Measurements from ENCODE around the gene RAI14.
"Not testable (repeated sequence)": the region's sequence is repeated elsewhere in the genome, so short reads cannot be mapped to it uniquely, and the experiment has no call there.

The RAI14 gene

GRCh38 chr5:34699155-34700077 lies 43.3 kb downstream of the RAI14 start:
- DNase-seq (ENCODE audit: low read depth) = no peak

DNA sequence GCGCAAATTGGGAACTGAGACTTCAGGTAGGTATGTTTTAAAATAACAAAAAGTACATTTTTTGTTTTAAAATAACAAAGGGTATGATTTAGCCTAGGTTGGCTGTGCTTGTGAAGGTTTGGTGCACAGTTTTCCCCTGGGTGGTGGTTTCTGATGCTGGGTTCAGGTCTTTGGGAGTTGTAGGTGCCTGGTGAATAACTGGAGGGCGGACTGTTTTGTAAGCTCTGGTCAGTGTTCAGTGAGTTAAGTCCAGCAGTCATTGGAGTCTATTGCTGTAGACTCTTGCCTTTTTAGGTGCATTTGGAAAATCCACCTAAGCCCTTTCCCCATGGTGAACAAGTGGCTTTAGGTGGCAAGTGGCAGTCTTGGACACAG lies 43.9 kb downstream of the RAI14 start:
- DNase-seq (ENCODE audit: low read depth) = no peak

DNA sequence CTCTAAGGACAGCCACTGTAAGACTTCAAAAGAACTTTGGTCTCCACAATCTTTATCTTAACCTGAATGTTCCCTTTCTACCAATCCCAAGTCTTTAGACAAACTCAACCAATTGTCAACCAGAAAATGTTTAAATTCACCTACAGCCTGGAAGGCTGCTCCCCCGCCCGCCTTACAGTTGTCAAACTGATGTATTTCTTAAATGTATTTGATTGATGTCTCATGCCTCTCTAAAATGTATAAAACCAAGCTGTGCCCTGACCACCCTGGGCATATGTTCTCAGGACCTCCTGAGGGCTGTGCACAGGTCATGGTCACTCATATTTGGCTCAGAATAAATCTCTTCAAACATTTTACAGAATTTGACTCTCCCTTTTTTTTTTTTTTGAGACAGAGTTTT lies 45.3 kb downstream of the RAI14 start:
- DNase-seq (ENCODE audit: low read depth) = not testable (repeated sequence)

- no peak for DNase-seq (ENCODE audit: low read depth)
These were observed 47.9 kb downstream of the RAI14 start for GRCh38 chr5:34703767-34704713.

- no peak for DNase-seq (ENCODE audit: low read depth)
These were observed 50.0 kb downstream of the RAI14 start for GRCh38 chr5:34706084-34706483.

DNA sequence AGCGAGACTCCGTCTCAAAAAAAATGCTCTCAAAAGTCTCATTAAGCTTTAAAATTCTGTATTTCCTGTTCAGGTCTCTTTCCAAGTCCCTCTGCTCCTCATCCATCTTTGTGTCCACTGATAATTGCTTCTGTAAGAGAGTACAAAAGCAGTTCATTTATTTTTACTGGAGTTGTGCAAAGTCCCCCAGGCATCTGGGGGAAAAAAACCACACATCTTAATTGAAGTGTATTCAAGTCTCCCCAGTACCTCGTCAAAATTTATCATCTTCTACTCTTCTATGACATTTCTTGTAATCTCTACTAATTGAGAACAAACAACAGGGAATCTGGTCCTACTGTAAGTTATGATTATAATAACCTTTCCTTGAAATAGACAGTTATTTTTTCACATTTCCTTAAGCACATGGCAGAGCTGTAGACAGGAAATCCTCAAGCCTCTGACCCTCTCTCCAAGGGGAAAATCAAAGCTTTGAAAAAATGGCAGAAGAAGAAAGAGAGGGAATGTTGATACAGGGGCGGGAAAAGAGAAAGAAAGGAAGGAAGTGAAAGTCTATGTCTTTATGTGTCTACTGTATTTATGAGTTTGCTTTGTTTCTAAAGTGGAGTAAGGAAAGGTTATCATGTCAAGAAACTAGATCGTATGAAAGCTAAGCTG lies 51.5 kb downstream of the RAI14 start:
- no peak for DNase-seq (ENCODE audit: low read depth)

GRCh38 chr5:34708777-34709176 lies 52.6 kb downstream of the RAI14 start:
- DNase-seq (ENCODE audit: low read depth) = no peak

GRCh38 chr5:34709861-34710673 lies 53.9 kb downstream of the RAI14 start:
- DNase-seq (ENCODE audit: low read depth) = no peak

- DNase-seq (ENCODE audit: low read depth) = no peak
These were observed 56.4 kb downstream of the RAI14 start for GRCh38 chr5:34712565-34712964.

- DNase-seq (ENCODE audit: low read depth) = no peak
These were observed 59.6 kb downstream of the RAI14 start for GRCh38 chr5:34715711-34716110.

GRCh38 chr5:34716986-34717385 lies 60.9 kb downstream of the RAI14 start:
- no peak for DNase-seq (ENCODE audit: low read depth)

DNA sequence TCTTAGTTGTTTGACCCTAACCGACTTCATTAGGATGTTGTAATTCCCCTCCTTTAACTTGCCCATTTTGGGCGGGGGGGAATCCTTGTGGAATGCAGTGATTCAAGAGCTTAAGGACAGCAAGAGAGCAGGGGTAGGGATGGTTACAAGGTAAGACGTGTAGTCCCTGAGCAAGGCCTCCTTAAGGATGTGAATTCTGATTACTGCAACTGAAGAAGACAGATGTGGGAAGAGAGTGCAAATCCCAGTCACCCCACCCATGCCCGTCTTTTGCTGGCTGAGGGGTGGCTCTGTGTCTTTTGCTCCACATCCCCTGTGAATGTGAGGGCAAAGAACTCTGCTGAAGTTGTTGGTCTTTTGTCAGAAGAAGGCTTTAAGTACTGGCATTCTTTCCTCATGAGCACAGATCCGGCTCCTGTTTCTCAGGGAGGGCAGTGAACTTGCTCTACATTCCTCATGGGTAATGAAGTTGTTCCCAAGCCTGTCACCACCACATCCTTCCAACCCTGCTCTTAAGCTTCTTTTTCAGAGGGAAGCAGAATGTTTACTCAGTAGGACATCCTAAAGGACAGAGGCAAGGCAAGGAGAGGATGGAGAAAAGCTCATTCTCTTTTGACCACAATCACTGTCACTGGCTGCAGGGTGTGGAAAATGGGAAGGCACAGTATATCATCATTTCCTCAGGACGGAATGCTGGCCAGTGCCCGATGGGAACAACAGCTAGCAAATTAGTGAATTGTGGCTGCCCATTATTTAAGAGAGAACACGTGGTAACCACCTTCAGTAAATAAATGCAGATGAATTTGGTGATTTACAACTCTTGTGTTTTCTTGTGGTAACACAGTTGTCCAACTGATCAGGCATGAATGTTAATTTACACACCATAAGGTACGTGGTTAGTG lies 61.5 kb downstream of the RAI14 start:
- no peak for DNase-seq (ENCODE audit: low read depth)

- no peak for DNase-seq (ENCODE audit: low read depth)
These were observed 62.4 kb downstream of the RAI14 start for GRCh38 chr5:34718516-34718915.

DNA sequence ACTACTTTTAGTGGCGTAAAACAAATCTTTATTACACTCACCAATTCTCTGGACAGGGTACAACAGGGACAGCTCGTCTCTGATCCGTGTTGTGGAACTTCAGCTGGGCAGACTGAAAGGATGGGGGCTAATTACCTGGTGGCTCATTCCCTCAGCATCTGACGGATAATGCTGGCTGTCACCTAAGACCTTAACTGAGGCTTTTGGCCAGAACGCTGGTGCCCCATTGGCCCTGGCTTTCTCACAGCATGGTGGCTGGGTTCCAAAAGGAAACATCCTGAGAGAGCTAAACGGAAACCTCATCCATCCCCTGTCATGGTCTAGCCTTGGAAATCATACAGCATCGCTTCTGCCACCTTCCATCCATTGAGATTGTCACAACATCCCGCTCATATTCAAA lies 62.9 kb downstream of the RAI14 start:
- no peak for DNase-seq (ENCODE audit: low read depth)

DNA sequence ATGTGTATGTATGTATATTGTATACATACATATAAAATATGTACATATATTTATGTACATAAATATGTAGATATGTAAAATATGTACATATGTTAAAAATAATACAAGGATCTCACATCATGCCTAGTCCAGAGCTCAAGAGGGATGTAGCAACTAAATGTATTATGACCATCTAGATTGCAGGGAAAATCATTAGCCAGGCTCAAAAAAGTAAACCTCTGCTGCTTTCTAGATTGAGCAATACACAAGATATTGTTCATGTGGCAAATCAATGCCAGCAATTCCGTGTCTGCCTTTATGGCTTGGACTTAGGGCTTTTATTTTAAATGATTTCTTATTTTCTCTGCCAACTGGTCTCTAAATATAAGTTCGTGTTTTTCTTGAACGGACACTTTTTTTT lies 65.2 kb downstream of the RAI14 start:
- DNase-seq (ENCODE audit: low read depth) = no peak

- no peak for DNase-seq (ENCODE audit: low read depth)
These were observed 66.1 kb downstream of the RAI14 start for GRCh38 chr5:34722183-34722582.

DNA sequence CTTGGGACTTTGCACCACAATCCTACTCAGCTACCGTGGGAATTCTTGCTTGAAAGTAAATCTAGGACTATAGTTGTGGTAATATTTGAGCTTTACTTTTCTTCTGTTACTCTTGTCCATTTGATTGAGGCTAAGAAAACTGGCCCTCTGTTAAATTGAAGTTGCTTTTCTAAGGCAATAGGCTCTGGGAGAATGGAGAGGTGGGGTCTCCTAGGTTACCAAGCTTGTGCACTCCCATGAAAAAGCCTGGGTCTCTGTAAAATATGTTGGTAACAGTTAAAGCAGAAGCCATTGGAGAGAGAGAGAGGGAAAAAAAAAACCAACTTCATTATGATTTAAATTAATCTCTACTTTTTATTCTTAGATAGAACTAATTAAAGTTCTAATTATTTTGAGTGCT lies 68.6 kb downstream of the RAI14 start:
- no peak for DNase-seq (ENCODE audit: low read depth)

DNA sequence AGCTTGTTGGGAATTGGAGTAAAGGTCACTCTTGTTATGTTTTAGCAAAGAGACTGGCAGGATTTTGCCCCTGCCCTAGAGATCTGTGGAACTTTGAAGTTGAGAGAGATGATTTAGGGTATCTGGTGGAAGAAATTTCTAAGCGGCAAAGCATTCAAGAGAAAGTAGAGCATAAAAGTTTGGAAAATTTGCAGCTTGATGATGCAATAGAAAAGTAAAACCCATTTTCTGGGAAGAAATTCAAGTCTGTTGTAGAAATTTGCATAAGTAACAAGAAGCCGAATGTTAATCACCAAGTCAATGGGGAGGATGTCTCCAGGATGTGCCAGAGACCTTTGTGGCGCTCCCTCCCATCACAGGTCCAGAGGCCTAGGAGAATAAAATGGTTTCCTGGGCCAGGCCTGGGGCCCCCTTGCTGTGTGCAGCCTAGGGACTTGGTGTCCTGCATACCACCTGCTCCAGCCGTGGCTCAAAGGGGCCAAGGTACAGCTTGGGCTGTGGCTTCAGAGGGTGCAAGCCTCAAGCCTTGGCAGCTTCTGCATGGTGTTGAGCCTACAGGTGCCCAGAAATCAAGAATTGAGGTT lies 71.1 kb downstream of the RAI14 start:
- not testable (repeated sequence) for DNase-seq (ENCODE audit: low read depth)

- DNase-seq (ENCODE audit: low read depth) = no peak
These were observed 72.1 kb downstream of the RAI14 start for GRCh38 chr5:34728236-34728635.

Data from T-helper 22 cell (primary cell).